Ureter (tissue), 1 donor: ENCODE measurements around the gene IGF2BP3. TPM values are rescaled to one million over a fixed set of nuclear protein-coding genes. Genes with fewer than 3 reads are reported as not detected.

Experiments used
- DNase-seq: peaks from one replicate; pipeline ENCODE4 v3.0.0-alpha.2; 2020; ENCODE audit warnings: low spot score
- total RNA-seq: library from RNA; stranded (reverse); gene quantifications from one replicate; pipeline ENCODE4 v1.2.4, GENCODE V29; 2023
- donor health status: DM: yes; HTN: yes; CAD: no.

IGF2BP3 gene
- total RNA-seq, 1 donor from 2014 or later = 0.78 TPM

GRCh38 chr7:23295401-23295697, 174.9 kb downstream of the IGF2BP3 start:
- no peak for DNase-seq

GRCh38 chr7:23294549-23295400, 175.5 kb downstream of the IGF2BP3 start:
- no peak for DNase-seq

GRCh38 chr7:23293500-23294073, 176.7 kb downstream of the IGF2BP3 start:
- no peak for DNase-seq

GRCh38 chr7:23292623-23293022, 177.7 kb downstream of the IGF2BP3 start:
- no peak for DNase-seq

- DNase-seq = no peak
These were observed 178.2 kb downstream of the IGF2BP3 start for GRCh38 chr7:23291957-23292560.

- no peak for DNase-seq
These were observed 179.3 kb downstream of the IGF2BP3 start for GRCh38 chr7:23290993-23291392.

GRCh38 chr7:23287612-23288011, 182.7 kb downstream of the IGF2BP3 start:
- no peak for DNase-seq

- DNase-seq = no peak
These were observed 184.3 kb downstream of the IGF2BP3 start for GRCh38 chr7:23285657-23286646.

- DNase-seq = no peak
These were observed 185.4 kb downstream of the IGF2BP3 start for GRCh38 chr7:23284871-23285270.

GRCh38 chr7:23283086-23283485, 187.2 kb downstream of the IGF2BP3 start:
- no peak for DNase-seq

GRCh38 chr7:23279819-23280525, 190.3 kb downstream of the IGF2BP3 start:
- no peak for DNase-seq

GRCh38 chr7:23277359-23277989, 192.8 kb downstream of the IGF2BP3 start:
- DNase-seq = no peak

GRCh38 chr7:23276947-23277346, 193.3 kb downstream of the IGF2BP3 start:
- no peak for DNase-seq

- DNase-seq = no peak
These were observed 193.9 kb downstream of the IGF2BP3 start for GRCh38 chr7:23276376-23276775.

GRCh38 chr7:23275912-23276311, 194.4 kb downstream of the IGF2BP3 start:
- no peak for DNase-seq

GRCh38 chr7:23273141-23273599, 197.1 kb downstream of the IGF2BP3 start:
- DNase-seq = peak; percentile 91

GRCh38 chr7:23272275-23272674, 198.0 kb downstream of the IGF2BP3 start:
- DNase-seq = no peak

GRCh38 chr7:23268746-23269145, 201.5 kb downstream of the IGF2BP3 start:
- no peak for DNase-seq

- DNase-seq = no peak
These were observed 202.1 kb downstream of the IGF2BP3 start for GRCh38 chr7:23268167-23268566.

- DNase-seq = no peak
These were observed 202.9 kb downstream of the IGF2BP3 start for GRCh38 chr7:23267357-23267756.

- no peak for DNase-seq
These were observed 203.4 kb downstream of the IGF2BP3 start for GRCh38 chr7:23266918-23267317.
